HUES6 (cell line): Measurements from ENCODE around the gene AKAP4.

Experiments
- H3K27ac ChIP-seq: 2 replicates; pipeline ENCODE4 v1.7.0; 2013; ENCODE audit warnings: low read depth, mild to moderate bottlenecking, low read length, inconsistent platforms
- H3K27me3 ChIP-seq: 2 replicates; pipeline ENCODE4 v1.6.1; 2013; ENCODE audit warnings: low read length; ENCODE audit not compliant: control insufficient read depth, insufficient read depth
- H3K36me3 ChIP-seq: 2 replicates; pipeline ENCODE4 v1.6.1; 2013; ENCODE audit warnings: low read length; ENCODE audit not compliant: control insufficient read depth, insufficient read depth
- H3K4me1 ChIP-seq: 2 replicates; pipeline ENCODE4 v1.6.1; 2013; ENCODE audit warnings: low read length; ENCODE audit not compliant: control insufficient read depth, insufficient read depth
- H3K4me3 ChIP-seq: 2 replicates; pipeline ENCODE4 v1.5.1; 2013; ENCODE audit warnings: low read depth, low read length
- H3K9ac ChIP-seq: one replicate; pipeline ENCODE4 v1.6.1; 2013; ENCODE audit warnings: mild to moderate bottlenecking, low read length
- H3K9me3 ChIP-seq: 2 replicates; pipeline ENCODE4 v1.6.1; 2013; ENCODE audit warnings: low read depth, low read length; ENCODE audit not compliant: control insufficient read depth, insufficient read depth

The AKAP4 gene

DNA sequence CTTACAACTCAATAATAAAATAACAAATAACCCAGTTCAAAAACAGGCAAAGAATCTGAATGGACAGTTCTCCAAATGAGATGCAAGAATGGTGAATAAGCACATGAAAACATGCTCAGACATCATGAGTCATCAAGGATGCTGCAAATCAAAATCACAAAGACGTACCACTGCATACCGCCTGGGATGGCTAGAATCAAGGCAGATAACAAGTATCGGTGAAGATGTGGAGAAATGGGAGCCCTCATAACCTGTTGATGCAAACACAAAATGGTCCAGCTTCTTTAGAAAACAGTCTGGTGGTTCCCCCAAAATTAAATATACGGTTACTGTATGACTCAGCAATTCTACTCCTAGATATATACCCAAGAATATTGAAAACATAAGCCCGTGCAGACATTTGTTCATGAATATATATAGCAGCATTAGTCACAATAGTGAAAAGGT is 32.5 kb downstream of the AKAP4 start:
- Histone ChIP-seq H3K4me1 (no peaks in the 10 kb centered on the region), H3K36me3 (no peaks in the 10 kb centered on the region), H3K27me3 (no peaks in the 10 kb centered on the region), H3K27ac (no peak overlapping the region), H3K9me3 (no peaks in the 10 kb centered on the region; the same call in 1 of the 2 replicates), H3K9ac (no peak overlapping the region), H3K4me3 (no peak overlapping the region)

DNA sequence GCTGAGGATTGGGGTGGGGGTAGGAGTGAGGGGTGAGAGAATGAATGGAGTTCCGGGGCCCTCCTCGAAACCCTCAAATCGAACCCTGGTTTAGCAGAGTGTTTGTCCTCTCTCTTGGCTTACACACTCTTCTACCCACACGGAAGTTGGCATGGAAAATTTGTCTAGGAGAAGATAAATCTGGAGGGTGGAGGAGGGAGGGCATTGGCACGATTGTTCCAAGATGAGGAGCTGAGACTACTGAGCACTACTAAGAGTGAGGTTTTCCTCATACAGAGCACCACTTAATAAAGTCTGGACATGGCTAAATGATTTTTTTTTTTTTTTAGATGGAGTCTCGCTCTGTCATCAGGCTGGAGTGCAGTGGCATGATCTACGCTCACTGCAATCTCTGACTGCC is 33.4 kb downstream of the AKAP4 start:
- no peaks in the 10 kb centered on the region for H3K4me1 ChIP-seq
- H3K9ac ChIP-seq = no peak overlapping the region
- no peaks in the 10 kb centered on the region for H3K27me3 ChIP-seq
- H3K27ac ChIP-seq = no peak overlapping the region
- H3K9me3 ChIP-seq = no peaks in the 10 kb centered on the region; the same call in 1 of the 2 replicates
- H3K36me3 ChIP-seq = no peaks in the 10 kb centered on the region
- no peak overlapping the region for H3K4me3 ChIP-seq

DNA sequence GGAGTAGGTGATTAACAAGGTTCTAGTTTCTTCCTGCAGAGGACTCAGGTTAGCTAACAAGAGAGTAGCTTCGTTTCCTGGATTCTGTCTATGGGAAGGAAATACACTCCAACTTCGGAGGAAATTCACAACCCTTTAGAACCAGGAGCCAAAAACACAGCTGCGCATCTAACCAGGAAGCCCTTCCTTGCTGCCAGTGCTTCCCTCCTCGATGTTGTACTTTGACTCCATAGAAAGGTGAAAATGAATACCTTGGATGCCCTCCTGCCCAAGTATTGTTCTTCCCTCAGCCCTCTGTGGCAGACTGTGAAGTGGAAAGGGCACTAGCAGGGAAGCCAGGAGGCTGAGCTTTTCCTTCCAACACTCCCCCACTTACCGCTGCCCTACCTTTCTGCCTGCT is 35.1 kb downstream of the AKAP4 start:
- Histone ChIP-seq H3K4me3 (no peak overlapping the region), H3K9ac (no peak overlapping the region), H3K27ac (no peak overlapping the region), H3K4me1 (no peaks in the 10 kb centered on the region), H3K9me3 (peaks cover 5% of the 10 kb centered on the region; the same call in 1 of the 2 replicates), H3K36me3 (no peaks in the 10 kb centered on the region), H3K27me3 (no peaks in the 10 kb centered on the region)

DNA sequence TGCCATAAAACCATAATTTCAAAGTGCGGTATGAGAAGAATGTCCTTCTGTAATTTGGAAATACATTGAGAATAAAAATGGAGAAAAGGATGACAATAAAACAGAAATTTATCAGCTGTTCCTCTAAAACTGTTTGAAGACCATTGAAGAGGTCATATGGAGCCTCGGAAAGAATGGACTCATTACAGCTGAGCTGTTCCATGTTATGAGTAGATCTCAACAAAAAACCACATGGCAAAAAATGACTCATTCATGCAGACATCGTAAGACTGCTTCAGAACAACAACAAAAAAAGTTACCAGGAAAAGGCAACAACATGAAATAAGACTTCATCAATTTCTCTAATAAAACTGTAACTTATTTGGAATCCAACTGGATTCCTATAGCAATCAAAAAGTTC is 39.7 kb downstream of the AKAP4 start:
- Histone ChIP-seq H3K4me1 (no peaks in the 10 kb centered on the region), H3K9me3 (peaks cover 8% of the 10 kb centered on the region; the same call in 1 of the 2 replicates), H3K36me3 (no peaks in the 10 kb centered on the region), H3K27ac (no peak overlapping the region), H3K27me3 (no peaks in the 10 kb centered on the region), H3K4me3 (no peak overlapping the region), H3K9ac (no peak overlapping the region)

DNA sequence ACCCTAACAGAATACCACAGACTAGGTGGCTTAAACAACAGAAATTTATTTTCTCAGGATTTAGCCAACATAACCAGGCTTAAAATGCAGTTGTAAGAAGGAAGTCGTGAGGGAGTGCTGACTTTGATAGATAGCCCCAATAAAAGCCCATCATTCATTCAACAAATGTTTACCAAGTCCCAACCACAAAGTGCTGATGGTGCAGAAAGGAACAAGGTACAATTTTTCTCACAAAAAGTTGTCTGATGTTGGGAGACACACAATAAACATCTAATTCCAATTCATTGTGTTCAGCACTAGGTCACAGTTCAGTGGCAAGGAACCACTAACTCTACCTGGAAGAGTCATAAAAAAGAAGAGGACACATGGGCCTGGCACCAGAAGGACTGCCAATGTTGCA is 42.2 kb downstream of the AKAP4 start:
- no peak overlapping the region for H3K4me3 ChIP-seq
- H3K9me3 ChIP-seq = peaks cover 21% of the 10 kb centered on the region
- H3K36me3 ChIP-seq = no peaks in the 10 kb centered on the region
- H3K27me3 ChIP-seq = no peaks in the 10 kb centered on the region
- H3K4me1 ChIP-seq = no peaks in the 10 kb centered on the region
- H3K27ac ChIP-seq = no peak overlapping the region
- H3K9ac ChIP-seq = no peak overlapping the region

DNA sequence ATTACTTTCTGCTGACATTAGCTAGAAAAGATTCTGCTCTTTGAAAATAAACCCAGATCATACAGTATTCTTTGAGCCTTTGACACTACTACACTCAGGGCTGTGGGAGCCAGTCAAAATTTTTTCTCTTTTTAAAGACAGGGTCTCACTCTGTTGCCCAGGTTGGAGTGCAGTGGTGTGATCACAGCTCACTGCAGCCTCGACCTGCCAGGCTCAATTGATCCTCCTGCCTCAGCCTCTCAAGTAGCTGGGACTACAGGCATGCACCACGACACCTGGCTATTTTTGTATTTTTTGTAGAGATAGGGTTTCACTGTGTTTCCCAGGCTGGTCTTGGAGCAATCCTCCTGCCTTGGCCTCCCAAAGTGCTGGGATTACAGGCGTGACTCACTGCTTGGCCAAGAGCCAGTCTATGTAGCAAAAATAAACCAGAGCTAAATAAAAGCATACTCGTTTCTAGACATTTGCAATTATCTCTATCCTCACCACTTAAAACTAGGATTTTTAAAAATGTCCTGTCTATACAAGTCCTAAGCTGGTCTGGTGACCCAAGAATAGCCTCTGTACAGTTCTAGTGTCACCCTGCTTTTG is 43.2 kb downstream of the AKAP4 start:
- no peaks in the 10 kb centered on the region for H3K4me1 ChIP-seq
- no peak overlapping the region for H3K27ac ChIP-seq
- no peak overlapping the region for H3K4me3 ChIP-seq
- H3K9ac ChIP-seq = no peak overlapping the region
- H3K9me3 ChIP-seq = peaks cover 25% of the 10 kb centered on the region
- H3K36me3 ChIP-seq = no peaks in the 10 kb centered on the region
- H3K27me3 ChIP-seq = no peaks in the 10 kb centered on the region

DNA sequence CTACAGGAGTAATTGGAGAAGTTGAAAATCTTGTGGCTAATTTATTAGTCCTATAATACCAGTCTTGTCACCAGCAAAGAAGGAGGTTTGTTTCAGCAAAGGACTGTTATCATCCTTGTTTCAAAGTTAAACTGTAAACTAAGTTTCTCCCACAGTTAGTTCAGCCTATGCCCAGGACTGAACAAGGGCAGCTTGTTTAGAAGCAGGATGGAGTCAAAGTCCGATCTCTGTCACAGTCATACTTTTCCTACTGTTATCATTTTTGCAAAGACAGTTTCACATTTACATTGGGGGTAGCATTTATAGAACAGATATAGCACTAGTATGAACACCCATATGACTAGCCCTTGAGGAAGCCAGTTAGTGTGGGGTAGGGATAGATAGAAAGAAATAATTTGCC is 46.4 kb downstream of the AKAP4 start:
- Histone ChIP-seq H3K9ac (no peak overlapping the region), H3K9me3 (peaks cover 23% of the 10 kb centered on the region), H3K4me1 (no peaks in the 10 kb centered on the region), H3K27ac (no peak overlapping the region), H3K4me3 (no peak overlapping the region), H3K36me3 (no peaks in the 10 kb centered on the region), H3K27me3 (no peaks in the 10 kb centered on the region)

DNA sequence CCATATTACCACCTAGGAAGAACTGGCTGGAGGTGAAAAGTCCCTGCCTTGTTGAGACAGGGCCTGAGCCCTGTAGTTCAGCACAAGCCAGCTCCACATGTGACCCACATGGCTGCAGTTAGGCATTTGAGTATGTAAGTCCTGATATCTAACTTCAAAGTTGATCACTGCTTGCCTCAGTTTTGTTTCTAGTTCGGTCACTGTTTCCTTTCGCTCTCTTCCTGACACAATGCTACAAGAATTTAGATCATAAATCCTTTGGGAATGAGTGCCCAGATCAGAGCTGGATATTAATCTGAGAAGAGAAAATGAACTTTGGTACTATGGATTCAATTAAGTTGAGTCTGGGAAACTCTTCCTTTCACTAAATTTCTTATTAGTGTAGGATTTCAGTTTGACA is 48.4 kb downstream of the AKAP4 start:
- Histone ChIP-seq H3K4me3 (no peak overlapping the region), H3K9me3 (peaks cover 23% of the 10 kb centered on the region), H3K9ac (no peak overlapping the region), H3K27me3 (no peaks in the 10 kb centered on the region), H3K4me1 (no peaks in the 10 kb centered on the region), H3K36me3 (no peaks in the 10 kb centered on the region), H3K27ac (no peak overlapping the region)

DNA sequence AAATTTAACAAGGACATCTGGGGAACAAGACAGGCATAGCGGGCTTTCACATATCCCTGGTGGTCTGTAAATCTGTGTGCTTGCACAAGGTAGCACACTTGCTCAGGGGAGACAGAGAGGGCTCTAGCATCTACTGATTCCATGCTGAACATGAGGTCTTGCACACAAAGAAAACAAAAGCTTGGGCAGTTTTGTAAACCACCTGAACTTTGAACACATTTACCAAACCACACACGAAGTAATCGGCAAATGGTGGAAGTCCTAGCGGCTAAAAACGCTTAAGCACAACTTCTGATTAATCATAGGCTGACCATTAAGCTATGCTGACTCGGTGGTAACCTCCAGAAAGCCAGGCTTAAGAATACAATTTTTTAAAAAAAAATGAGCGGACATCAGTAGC is 52.8 kb downstream of the AKAP4 start:
- H3K27me3 ChIP-seq = no peaks in the 10 kb centered on the region
- H3K4me3 ChIP-seq = no peak overlapping the region
- H3K4me1 ChIP-seq = no peaks in the 10 kb centered on the region
- no peak overlapping the region for H3K27ac ChIP-seq
- H3K9ac ChIP-seq = no peak overlapping the region
- peaks cover 9% of the 10 kb centered on the region; the same call in 1 of the 2 replicates for H3K9me3 ChIP-seq
- no peaks in the 10 kb centered on the region for H3K36me3 ChIP-seq
